Muscle layer of colon (tissue), 2 donors: ENCODE data around the gene LRRC28.

Source experiments
- H3K27ac ChIP-seq: one replicate; pipeline ENCODE4 v1.7.0; 2013; ENCODE audit warnings: low read depth, mild to moderate bottlenecking, low read length, moderate library complexity
- H3K27me3 ChIP-seq, 2 donors: one replicate each; pipeline ENCODE4 v1.7.0; 2013; ENCODE audit warnings: low read length in 2 of 2, mild to moderate bottlenecking in 2 of 2; ENCODE audit not compliant: insufficient read depth in 2 of 2, control insufficient read depth in 1 of 2
- H3K36me3 ChIP-seq: one replicate; pipeline ENCODE4 v1.7.0; 2013; ENCODE audit warnings: mild to moderate bottlenecking, low read length; ENCODE audit not compliant: insufficient read depth
- H3K4me1 ChIP-seq: one replicate; pipeline ENCODE4 v1.7.0; 2013; ENCODE audit warnings: mild to moderate bottlenecking, low read length; ENCODE audit not compliant: insufficient read depth
- H3K4me3 ChIP-seq, 2 donors: one replicate each; pipeline ENCODE4 v1.7.0; 2013; ENCODE audit warnings: low read length in 2 of 2, low read depth in 1 of 2, mild to moderate bottlenecking in 1 of 2, moderate library complexity in 1 of 2
- H3K9ac ChIP-seq: one replicate; pipeline ENCODE4 v1.7.0; 2013; ENCODE audit warnings: low read length
- H3K9me3 ChIP-seq: one replicate; pipeline ENCODE4 v1.7.0; 2013; ENCODE audit warnings: mild to moderate bottlenecking, low read length
- donor health status: abdominal sarcoma.
- donor health status: Adenocarcinoma of cecum.

Gene LRRC28

DNA sequence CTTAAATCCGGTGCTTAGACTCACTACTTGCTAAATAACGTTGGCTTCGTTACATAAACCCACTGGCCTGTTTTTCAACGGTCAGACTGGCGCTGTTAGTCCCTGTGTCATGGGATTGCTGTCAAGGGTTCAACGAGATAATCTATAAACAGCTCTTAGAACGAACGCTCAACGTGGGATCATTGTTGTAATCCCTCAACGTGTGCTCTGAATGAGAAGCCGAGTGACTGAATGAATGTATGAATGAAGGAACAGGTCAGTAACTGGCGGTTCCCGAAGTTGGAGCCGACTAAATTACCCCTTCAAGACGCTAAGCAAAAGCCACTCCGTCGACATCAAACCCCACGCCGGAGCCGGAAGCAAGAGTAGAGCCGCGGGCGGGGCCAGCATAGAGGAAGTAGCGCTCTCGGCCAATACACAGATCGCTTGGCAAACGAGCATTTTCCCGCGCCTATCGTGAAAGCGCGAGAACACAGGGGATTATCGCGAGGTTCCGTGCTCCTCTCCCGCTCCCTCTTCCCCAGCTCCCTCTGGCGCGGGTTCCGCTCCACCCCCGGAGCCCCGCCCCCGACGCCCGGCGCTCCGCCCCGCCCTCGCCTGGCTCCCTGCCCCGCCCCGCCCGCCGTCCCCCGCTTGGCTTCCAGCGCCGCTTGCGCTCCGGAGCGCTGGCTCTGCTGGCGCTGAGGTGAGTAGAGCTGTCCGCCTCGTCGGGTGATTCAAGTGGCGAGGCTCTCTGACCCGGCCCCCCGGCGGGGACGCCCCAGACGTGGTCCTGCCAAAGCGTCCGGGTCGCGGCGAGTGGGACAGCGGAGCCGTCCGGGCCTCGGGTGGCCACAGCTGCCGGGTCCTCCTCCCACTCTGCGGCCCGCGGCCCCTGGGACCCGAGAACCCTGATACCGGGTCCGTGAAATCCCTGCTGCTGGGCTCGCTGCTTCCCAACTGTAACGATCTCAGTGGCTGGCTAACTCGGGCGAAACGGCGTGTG is at the start of gene LRRC28:
Gene LRRC28 (plus strand): TSS at position 625 of the 985 bp plus-strand sequence. CDS start 4,477 bp downstream, outside the sequence.
- Histone ChIP-seq H3K36me3 (no peaks in the 10 kb centered on the region), H3K4me1 (peaks cover 18% of the 10 kb centered on the region), H3K9me3 (no peaks in the 10 kb centered on the region), H3K9ac (peak within 1 kb of the TSS; percentile 88), H3K4me3 (peak within 1 kb of the TSS; percentile 79 to 84), H3K27ac (peak within 1 kb of the TSS; percentile 99), H3K27me3 (no peaks in the 10 kb centered on the region)

DNA sequence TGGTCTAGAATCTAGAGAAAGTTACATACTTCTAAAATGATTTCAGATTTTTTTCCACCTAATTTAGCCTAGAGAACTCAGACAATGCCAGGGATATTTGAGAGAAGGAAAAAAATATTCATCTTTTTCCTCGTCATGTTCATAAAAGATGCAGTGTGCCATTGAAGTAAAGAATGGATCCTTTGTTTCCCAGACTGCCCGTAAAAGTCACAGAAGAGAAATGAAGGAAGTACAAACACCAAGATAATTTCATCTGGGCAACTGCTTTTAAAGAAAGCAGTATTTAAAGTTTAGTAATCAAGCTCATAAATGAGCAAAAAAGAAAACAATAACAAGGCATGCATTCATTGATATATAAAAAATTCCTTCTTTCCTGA is 49.1 kb upstream of the LRRC28 start:
- no peaks in the 10 kb centered on the region for H3K4me1 ChIP-seq
- H3K27me3 ChIP-seq: no peaks in the 10 kb centered on the region
- H3K4me3 ChIP-seq: no peak overlapping the region
- H3K27ac ChIP-seq: no peak overlapping the region
- H3K9me3 ChIP-seq: no peaks in the 10 kb centered on the region
- peaks cover 17% of the 10 kb centered on the region for H3K36me3 ChIP-seq
- H3K9ac ChIP-seq: no peak overlapping the region

DNA sequence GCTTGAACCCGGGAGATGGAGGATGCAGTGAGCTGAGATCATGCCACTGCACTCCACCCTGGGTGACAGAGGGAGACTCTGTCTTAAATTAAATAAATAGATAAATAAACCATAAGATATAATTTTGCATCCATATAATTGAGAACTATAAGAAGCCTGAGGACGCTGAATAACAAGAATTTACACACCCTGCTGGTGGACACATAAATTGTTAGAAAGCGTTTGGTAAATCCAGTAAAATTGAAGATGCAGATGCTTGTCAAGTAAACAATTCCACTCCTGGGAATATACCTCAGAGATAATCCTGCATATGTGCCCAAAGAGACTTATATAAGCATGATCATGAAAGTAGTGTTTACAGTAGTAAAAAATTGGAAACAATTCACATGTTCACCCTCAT is 43.6 kb upstream of the LRRC28 start:
- H3K36me3 ChIP-seq: no peaks in the 10 kb centered on the region
- H3K9ac ChIP-seq: no peak overlapping the region
- H3K27me3 ChIP-seq: no peaks in the 10 kb centered on the region
- no peaks in the 10 kb centered on the region for H3K9me3 ChIP-seq
- no peak overlapping the region for H3K4me3 ChIP-seq
- H3K27ac ChIP-seq: no peak overlapping the region
- H3K4me1 ChIP-seq: peaks cover 23% of the 10 kb centered on the region

DNA sequence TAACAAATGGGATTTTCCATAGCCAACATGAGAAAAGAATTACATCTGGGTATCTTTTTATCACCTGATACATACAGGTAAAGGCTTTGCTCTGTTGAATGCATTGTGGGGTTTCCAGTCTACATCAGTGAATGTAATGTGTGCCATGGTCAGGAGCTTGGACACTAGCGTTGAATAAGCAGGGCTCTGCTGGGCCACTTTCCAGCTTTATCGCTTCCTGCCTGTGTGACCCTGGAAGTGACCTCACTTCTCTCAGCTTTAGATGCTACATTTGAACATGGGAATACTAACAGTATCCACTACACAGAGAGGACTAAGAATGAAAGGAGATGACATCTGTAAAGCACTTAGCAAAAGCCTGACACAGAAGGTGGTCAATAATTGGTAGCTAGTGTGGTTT is 42.0 kb upstream of the LRRC28 start:
- Histone ChIP-seq H3K9ac (no peak overlapping the region), H3K9me3 (no peaks in the 10 kb centered on the region), H3K36me3 (no peaks in the 10 kb centered on the region), H3K27me3 (no peaks in the 10 kb centered on the region), H3K4me3 (no peak overlapping the region), H3K27ac (no peak overlapping the region), H3K4me1 (peaks cover 35% of the 10 kb centered on the region)

DNA sequence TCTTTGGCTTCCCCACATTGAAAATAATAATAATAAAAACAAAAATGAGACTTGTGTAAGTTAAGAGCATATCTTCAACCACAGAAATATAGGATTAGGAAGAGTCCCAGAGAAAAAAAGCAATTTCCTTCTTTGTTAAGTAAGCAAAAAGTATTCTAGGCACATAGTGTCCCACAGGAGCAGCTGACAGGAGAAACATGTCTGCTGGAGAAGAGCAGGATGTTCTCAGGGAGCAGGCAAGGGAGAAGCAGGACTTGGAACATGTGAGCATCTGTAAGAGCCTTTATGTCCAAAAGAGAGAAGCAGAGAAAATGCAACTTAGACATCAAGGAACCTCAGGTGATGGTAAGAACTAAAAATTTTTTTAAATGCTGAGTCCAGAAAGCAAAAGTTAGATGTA is 40.9 kb upstream of the LRRC28 start:
- peaks cover 35% of the 10 kb centered on the region for H3K4me1 ChIP-seq
- H3K4me3 ChIP-seq: no peak overlapping the region
- H3K9ac ChIP-seq: no peak overlapping the region
- no peaks in the 10 kb centered on the region for H3K27me3 ChIP-seq
- H3K9me3 ChIP-seq: no peaks in the 10 kb centered on the region
- no peaks in the 10 kb centered on the region for H3K36me3 ChIP-seq
- peak overlapping the region; percentile 1 for H3K27ac ChIP-seq

DNA sequence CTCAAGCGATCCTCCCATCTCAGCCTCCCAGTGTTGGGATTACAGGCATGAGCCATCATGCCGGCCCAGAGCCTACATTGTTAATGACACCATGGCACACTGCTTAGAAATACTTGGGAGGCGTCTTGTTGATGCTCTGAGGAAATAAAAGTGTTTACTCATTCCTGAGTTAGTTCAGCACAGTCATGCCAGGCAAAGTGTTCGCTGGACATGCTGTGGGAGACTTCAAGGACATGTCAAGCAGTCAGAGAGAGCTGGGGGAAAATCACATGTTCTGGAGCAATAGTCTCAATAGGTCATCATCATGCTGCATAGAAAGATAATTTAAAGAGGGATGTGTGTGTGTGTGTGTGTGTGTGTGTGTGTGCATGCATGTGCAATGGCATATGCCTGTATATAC is 39.4 kb upstream of the LRRC28 start:
- H3K27ac ChIP-seq: peak overlapping the region; percentile 81
- no peaks in the 10 kb centered on the region for H3K9me3 ChIP-seq
- H3K27me3 ChIP-seq: no peaks in the 10 kb centered on the region
- peaks cover 3% of the 10 kb centered on the region for H3K36me3 ChIP-seq
- peaks cover 35% of the 10 kb centered on the region for H3K4me1 ChIP-seq
- H3K9ac ChIP-seq: no peak overlapping the region
- H3K4me3 ChIP-seq: no peak overlapping the region

DNA sequence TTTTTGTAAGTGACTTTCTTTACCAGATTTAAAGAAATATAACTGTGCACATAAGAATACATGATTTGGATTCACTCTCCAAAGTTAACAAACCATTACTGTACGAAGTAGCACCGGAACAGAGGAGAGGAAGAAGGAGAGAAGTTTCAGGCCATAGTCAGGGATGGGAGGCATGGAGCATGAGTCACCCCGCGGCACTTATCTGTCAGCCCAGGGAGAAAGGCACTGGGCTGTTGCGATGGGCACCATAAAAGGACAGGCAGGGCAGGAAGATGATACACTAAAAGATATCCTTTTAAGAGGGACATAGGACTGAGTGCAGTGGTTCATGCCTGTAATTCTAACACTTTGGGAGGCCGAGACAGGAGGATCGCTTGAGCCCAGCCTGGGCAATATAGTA is 38.9 kb upstream of the LRRC28 start:
- Histone ChIP-seq H3K36me3 (peaks cover 3% of the 10 kb centered on the region), H3K27ac (peak overlapping the region; percentile 81), H3K27me3 (no peaks in the 10 kb centered on the region), H3K9me3 (no peaks in the 10 kb centered on the region), H3K9ac (no peak overlapping the region), H3K4me1 (peaks cover 35% of the 10 kb centered on the region), H3K4me3 (no peak overlapping the region)

DNA sequence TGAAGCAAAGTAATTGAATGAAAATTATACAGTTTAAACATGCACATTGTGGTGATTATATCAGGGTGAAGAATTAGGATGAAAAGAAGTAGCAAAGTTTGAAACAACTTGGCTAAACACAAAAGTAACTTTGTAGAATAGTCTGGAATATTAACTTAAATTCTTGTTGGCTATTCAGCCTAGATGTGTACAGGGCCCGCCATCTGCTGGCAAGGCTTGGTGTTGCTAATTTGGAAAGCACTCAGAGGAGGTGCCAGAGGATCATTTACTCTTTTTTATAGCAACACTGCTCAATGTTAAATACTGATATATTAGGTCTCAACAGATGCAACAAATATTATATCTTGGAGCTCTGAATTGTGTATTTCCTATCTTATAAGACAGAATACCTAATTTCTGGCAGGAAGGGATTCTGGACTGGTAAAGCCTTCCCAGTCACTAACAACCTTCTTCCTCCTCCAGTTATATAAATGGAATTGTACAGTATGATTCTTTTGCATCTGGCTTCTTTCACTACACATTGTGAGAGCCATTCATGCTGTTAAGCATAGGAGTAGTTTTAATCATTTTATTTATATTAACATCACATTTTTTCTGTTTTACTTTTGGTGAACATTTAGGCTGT is 38.0 kb upstream of the LRRC28 start:
- Histone ChIP-seq H3K27me3 (no peaks in the 10 kb centered on the region), H3K9ac (no peak overlapping the region), H3K4me1 (peaks cover 35% of the 10 kb centered on the region), H3K36me3 (peaks cover 10% of the 10 kb centered on the region), H3K27ac (peak overlapping the region; percentile 81), H3K9me3 (no peaks in the 10 kb centered on the region), H3K4me3 (no peak overlapping the region)

DNA sequence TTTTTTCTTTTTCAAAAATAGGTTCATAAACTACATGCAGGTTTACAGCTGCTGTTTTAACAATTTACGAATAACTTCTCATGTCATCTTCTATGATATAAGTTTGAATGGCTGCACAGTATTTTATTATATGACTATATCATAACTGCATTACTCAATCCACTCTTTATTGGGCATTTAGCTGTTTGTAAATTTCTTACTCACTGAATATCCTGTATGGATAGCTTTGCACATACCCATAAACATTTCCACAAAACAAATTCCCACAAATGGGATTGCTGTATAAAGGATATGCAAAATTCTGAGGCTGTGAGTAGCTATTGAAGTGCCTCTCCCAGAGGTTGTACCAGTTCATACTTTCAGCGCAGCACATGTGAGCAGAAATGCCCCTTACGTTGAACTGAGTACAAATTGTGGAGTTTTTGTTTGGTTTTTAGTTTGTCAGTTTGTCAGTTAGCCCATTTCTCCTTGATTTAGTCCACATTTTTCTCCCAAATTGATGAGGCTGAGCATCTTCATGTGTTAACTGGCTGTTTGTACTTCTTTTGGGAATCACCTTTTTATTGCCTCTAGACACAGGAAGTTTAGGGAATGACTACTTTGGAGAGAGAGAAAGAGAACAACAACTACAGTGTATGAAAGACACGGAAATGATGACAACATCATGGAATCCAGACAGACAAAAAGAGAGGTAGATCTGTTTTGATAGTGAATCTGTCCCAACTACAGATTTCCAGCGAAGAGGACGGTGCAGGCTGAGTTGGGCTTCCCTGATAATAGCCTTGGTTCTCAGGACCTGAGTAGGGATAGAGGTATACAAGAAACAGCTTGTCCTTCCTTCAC is 26.7 kb upstream of the LRRC28 start:
- Histone ChIP-seq H3K27me3 (no peaks in the 10 kb centered on the region), H3K9ac (no peak overlapping the region), H3K36me3 (peaks cover 50% of the 10 kb centered on the region)

DNA sequence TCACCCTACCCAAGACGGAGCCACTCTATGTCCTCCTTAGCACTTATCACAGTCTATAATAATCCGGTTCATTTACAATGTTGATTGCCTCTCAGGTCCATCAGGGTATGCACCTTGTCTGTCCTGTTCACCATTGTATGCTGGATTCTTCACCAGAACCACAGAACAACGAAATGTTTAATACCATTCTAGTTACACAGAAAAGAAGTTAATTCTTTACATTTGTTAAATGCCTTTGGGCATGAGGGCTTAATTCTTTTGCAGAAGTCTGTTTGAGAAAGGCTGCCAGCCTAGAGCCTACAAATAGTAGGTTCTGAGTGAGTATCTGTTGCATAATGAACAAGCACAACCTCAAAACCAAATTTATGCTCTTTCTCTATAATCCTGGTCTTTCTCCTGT is 24.5 kb upstream of the LRRC28 start:
- H3K36me3 ChIP-seq: peaks cover 38% of the 10 kb centered on the region
- no peak overlapping the region for H3K9ac ChIP-seq
- H3K27me3 ChIP-seq: no peaks in the 10 kb centered on the region
- H3K4me3 ChIP-seq: no peak overlapping the region
- no peaks in the 10 kb centered on the region for H3K9me3 ChIP-seq
- H3K4me1 ChIP-seq: no peaks in the 10 kb centered on the region
- H3K27ac ChIP-seq: no peak overlapping the region

More for the DNA sequence above, 26.7 kb upstream of the LRRC28 start:
- Histone ChIP-seq H3K4me1 (no peaks in the 10 kb centered on the region), H3K9me3 (no peaks in the 10 kb centered on the region), H3K4me3 (no peak overlapping the region), H3K27ac (no peak overlapping the region)

DNA sequence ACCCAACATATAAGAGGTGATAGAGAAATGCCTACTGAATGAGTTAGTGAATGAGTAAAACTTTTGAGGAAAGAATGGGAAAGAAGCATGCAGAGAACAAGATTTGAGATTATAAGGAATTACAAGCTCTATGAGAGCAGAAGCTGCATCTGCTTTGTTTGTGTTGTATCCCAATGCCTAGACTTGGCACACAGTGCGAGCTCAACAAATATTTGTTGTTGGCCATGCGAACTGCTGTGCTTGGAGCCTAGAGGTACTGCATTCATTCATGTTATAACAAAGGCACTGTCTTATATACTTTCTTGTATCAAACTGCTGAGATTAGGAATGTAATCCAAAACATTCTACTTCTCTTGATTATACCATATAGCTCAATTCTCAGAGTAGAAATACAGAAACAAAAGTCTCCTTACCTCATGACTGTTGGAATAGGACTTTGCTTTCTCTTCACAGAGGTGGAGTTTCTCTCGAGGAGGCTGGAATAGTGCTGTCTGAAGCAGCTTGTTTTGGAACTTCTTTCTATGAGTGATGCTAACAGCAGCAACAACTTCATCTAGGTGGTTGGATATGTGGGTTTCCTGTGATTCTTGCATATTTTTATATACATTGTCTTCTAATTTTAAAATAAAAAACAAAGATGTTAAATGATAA is 23.0 kb upstream of the LRRC28 start:
- Histone ChIP-seq H3K27me3 (no peaks in the 10 kb centered on the region), H3K9me3 (no peaks in the 10 kb centered on the region), H3K27ac (no peak overlapping the region), H3K36me3 (peaks cover 36% of the 10 kb centered on the region), H3K4me1 (no peaks in the 10 kb centered on the region), H3K9ac (no peak overlapping the region), H3K4me3 (no peak overlapping the region)
